OCI-LY7 (cell line): Measurements from ENCODE around the gene STX18. TPM values are rescaled to one million over a fixed set of nuclear protein-coding genes. Genes with fewer than 3 reads are reported as not detected.

Source experiments
- BruUV-seq: library from RNA; stranded (reverse); fragments of 400-500 nt; replicated peaks from 2 replicates; lab custom pipeline; 2021; lab: Mats Ljungman, UMichigan
- CTCF ChIA-PET: fragments of 300-600 bp; sonication (Branson Sonifier 250); formaldehyde crosslinking; loops from one replicate; lab custom pipeline; 2022; ENCODE audit warnings: antibody characterized with exemption; ENCODE audit not compliant: unreplicated experiment; lab: Charles Lee
- POLR2A ChIA-PET: fragments of 300-600 bp; sonication (Branson Sonifier 250); formaldehyde crosslinking; loops from one replicate; lab custom pipeline; 2022; ENCODE audit warnings: antibody characterized with exemption; lab: Charles Lee
- DNase-seq: peaks from one replicate; pipeline ENCODE4 v3.0.0-alpha.2; 2015; ENCODE audit warnings: low spot score
- H2AFZ ChIP-seq: fragments of 200-600 bp; sonication (generic), shearing (Covaris generic); 2 replicates; pipeline ENCODE4 v1.6.1; 2014; ENCODE audit warnings: mild to moderate bottlenecking, antibody characterized with exemption, low read length, moderate library complexity
- H3K27ac ChIP-seq: fragments of 200-600 bp; sonication (generic); 2 replicates; pipeline ENCODE4 v1.5.1; 2014; ENCODE audit warnings: mixed run types, low read depth, mild to moderate bottlenecking, moderate library complexity, low read length, inconsistent platforms; ENCODE audit not compliant: poor library complexity, severe bottlenecking
- H3K36me3 ChIP-seq: fragments of 200-600 bp; sonication (generic); 2 replicates; pipeline ENCODE4 v1.6.1; 2014; ENCODE audit warnings: mild to moderate bottlenecking, antibody characterized with exemption, low read length, moderate library complexity, mixed read lengths; ENCODE audit not compliant: insufficient read depth
- H3K4me1 ChIP-seq: fragments of 200-600 bp; sonication (generic); 2 replicates; pipeline ENCODE4 v1.5.1; 2014; ENCODE audit warnings: mild to moderate bottlenecking, low read length; ENCODE audit not compliant: insufficient read depth, poor library complexity, severe bottlenecking
- H3K4me2 ChIP-seq: fragments of 200-600 bp; sonication (generic); 2 replicates; pipeline ENCODE4 v1.6.1; 2014; ENCODE audit warnings: mild to moderate bottlenecking, low read length
- H3K4me3 ChIP-seq: fragments of 200-600 bp; sonication (generic); 2 replicates; pipeline ENCODE4 v1.5.1; 2014; ENCODE audit warnings: mild to moderate bottlenecking, low read depth, low read length; ENCODE audit not compliant: poor library complexity, severe bottlenecking
- H3K79me2 ChIP-seq: fragments of 200-600 bp; sonication (generic); 2 replicates; pipeline ENCODE4 v1.6.1; 2016; ENCODE audit warnings: low read depth, mild to moderate bottlenecking, low read length, moderate library complexity, mixed read lengths; ENCODE audit not compliant: insufficient read depth
- H3K9me2 ChIP-seq: fragments of 200-600 bp; sonication (generic); 2 replicates; pipeline ENCODE4 v1.6.1; 2016; ENCODE audit warnings: mild to moderate bottlenecking, low read length, mixed read lengths; ENCODE audit not compliant: insufficient read depth
- H3K9me3 ChIP-seq: fragments of 200-600 bp; sonication (generic); 2 replicates; pipeline ENCODE4 v1.6.1; 2014; ENCODE audit warnings: mild to moderate bottlenecking, mixed run types, low read length, mixed read lengths
- H4K20me1 ChIP-seq: fragments of 200-600 bp; sonication (generic); 2 replicates; pipeline ENCODE4 v1.6.1; 2014; ENCODE audit warnings: mild to moderate bottlenecking, antibody characterized with exemption, low read length, moderate library complexity, mixed read lengths; ENCODE audit not compliant: insufficient read depth
- EZH2phosphoT487 ChIP-seq: fragments of 200-600 bp; sonication (generic); IDR thresholded peaks from 2 replicates; pipeline ENCODE4 v1.6.1; 2018; ENCODE audit warnings: low read depth, borderline replicate concordance, mild to moderate bottlenecking, mixed run types, antibody characterized with exemption, low read length, moderate library complexity, mixed read lengths
- intact Hi-C: fragments of 100-400 bp; cut with micrococcal nuclease; formaldehyde crosslinking; loops from one replicate; pipeline ENCODE4 v1.10.0; 2022; ENCODE audit not compliant: unreplicated experiment
- total RNA-seq, 2 experiments: library from RNA; depleted of rRNA in 1 of 2; stranded (reverse); fragments of >200 nt in 1 of 2; shearing (Covaris generic) in 1 of 2; gene quantifications; 2 replicates each; pipeline ENCODE4 v1.2.3, GENCODE V29; 2014 to 2022
- TF ChIP-seq, protein P1 (sequence below): fragments of 200-600 bp; sonication (generic); conservative IDR thresholded peaks from 2 replicates; pipeline ENCODE4 v1.5.1; 2014; ENCODE audit warnings: mild to moderate bottlenecking, antibody characterized with exemption, low read length, moderate library complexity, mixed read lengths

The STX18 gene
- total RNA-seq, 2 experiments from 2014 or later, result 30.6 to 35.2 TPM

GRCh38 chr4:4436244-4436823 is 105.5 kb downstream of the STX18 start:
- POLR2A ChIA-PET, result interaction anchor here (0.6 to 0.7 kb wide), 4 partner anchors 19 to 147 kb away, joined by 3 to 6 read pairs (median 4); no protein-coding TSS in a partner anchor
- no peak for DNase-seq
- no peaks in the 10 kb centered on the region for H3K9me3 ChIP-seq
- no peak overlapping the region for H3K4me3 ChIP-seq
- intact Hi-C loops, result no loop called here
- no TSS peak for BruUV-seq
- no peaks in the 10 kb centered on the region for H3K79me2 ChIP-seq
- CTCF ChIA-PET, result interaction anchor here (0.5 kb wide), 1 partner anchor 57 kb away, joined by 4 read pairs; no protein-coding TSS in a partner anchor
- H4K20me1 ChIP-seq, result 0 out of 2 replicates have a peak, but pooled peaks cover under 1% of the 10 kb centered on the region
- no peak overlapping the region for H3K4me2 ChIP-seq
- H3K9me2 ChIP-seq, result no peaks in the 10 kb centered on the region
- H3K36me3 ChIP-seq, result peaks cover 23% of the 10 kb centered on the region; the same call in 1 of the 2 replicates
- H2AFZ ChIP-seq, result no peak overlapping the region
- TF ChIP-seq EZH2phosphoT487, result no peak
- TF ChIP-seq, protein P1, sequence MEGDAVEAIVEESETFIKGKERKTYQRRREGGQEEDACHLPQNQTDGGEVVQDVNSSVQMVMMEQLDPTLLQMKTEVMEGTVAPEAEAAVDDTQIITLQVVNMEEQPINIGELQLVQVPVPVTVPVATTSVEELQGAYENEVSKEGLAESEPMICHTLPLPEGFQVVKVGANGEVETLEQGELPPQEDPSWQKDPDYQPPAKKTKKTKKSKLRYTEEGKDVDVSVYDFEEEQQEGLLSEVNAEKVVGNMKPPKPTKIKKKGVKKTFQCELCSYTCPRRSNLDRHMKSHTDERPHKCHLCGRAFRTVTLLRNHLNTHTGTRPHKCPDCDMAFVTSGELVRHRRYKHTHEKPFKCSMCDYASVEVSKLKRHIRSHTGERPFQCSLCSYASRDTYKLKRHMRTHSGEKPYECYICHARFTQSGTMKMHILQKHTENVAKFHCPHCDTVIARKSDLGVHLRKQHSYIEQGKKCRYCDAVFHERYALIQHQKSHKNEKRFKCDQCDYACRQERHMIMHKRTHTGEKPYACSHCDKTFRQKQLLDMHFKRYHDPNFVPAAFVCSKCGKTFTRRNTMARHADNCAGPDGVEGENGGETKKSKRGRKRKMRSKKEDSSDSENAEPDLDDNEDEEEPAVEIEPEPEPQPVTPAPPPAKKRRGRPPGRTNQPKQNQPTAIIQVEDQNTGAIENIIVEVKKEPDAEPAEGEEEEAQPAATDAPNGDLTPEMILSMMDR, result no peak
- H3K4me1 ChIP-seq, result peaks cover 19% of the 10 kb centered on the region
- no peak overlapping the region for H3K27ac ChIP-seq

DNA sequence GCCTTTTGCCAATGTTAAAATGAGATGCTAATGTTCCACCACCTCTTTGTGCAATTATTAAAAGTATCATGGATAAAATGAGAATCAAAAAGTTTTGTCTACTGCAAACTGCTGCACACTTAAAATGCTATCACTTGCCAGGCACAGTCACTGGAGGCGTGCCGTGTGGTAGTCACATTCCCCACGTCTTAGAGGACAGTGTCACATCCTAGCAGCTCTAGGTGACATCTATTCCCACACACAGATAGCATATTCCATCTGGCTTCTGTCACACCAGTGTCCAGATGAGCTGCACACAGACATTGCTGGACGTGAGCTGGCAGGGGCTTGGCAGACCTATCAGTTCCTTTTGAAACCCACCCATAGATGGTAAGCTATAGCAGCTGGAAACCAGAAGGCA is 107.9 kb downstream of the STX18 start:
- peaks cover 35% of the 10 kb centered on the region for H3K36me3 ChIP-seq
- H3K27ac ChIP-seq, result no peak overlapping the region
- no TSS peak for BruUV-seq
- H3K9me3 ChIP-seq, result no peaks in the 10 kb centered on the region
- no peak overlapping the region for H3K4me3 ChIP-seq
- intact Hi-C loops, result no loop called here
- H3K4me1 ChIP-seq, result peaks cover 36% of the 10 kb centered on the region
- CTCF ChIA-PET, result no interaction called here
- no peak overlapping the region for H2AFZ ChIP-seq
- POLR2A ChIA-PET, result interaction anchor here (0.6 to 0.8 kb wide), 2 partner anchors 10 to 38 kb away, joined by 3 to 6 read pairs; no protein-coding TSS in a partner anchor
- H3K79me2 ChIP-seq, result no peaks in the 10 kb centered on the region
- TF ChIP-seq EZH2phosphoT487, result no peak
- TF ChIP-seq, protein P1, result no peak
- H3K9me2 ChIP-seq, result no peaks in the 10 kb centered on the region
- no peak overlapping the region for H3K4me2 ChIP-seq
- no peak for DNase-seq
- H4K20me1 ChIP-seq, result 0 out of 2 replicates have a peak, but pooled peaks cover 4% of the 10 kb centered on the region
